GM21447 (cell line): ENCODE results near the gene MYH14.
A peak's percentile ranks its signal among the peaks of the same experiment; 100 is the strongest.
"Not testable (repeated sequence)": the region's sequence is repeated elsewhere in the genome, so short reads cannot be mapped to it uniquely, and the experiment has no call there.

Source experiments
- ATAC-seq: cut with Tn5 transposase; IDR thresholded peaks from one replicate; pipeline ENCODE4 v1.9.1; 2021; ENCODE audit not compliant: unreplicated experiment

MYH14 gene

DNA sequence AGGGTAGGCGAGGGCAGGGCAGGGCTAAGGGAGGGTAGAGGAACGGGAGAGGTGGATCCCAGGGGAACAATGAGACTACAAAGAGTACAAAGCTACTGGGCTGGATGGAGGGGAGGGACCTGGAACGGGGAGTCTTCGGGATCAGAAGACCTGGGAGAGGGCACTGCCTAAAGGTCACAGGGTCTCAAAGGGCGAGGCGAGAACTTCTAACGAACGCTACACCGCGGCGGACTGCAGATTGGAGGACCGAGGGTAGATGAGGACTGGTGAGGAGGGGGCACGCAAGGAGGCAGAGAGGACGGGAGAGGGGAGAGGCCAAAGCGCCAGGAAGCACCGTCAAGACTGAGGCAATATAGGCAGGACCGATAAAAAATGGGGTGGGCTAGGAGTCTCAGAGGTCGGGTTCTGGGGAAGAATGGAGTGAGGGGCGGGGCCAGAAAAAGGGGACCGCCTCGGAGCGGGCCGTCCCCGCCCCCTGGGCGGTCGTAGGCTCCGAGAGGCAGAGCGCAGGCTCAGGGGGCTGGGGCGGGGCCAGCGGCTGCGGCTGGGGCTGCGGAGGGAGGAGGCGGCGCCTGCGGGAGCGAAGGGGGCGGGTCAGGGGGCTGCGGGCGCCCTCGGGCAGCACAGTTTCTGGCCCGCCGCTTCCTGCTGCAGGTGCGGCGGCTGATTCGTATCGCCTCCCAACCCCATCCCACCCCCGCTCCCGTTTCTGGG, 127.1 kb downstream of the MYH14 start:
- no peak for ATAC-seq

DNA sequence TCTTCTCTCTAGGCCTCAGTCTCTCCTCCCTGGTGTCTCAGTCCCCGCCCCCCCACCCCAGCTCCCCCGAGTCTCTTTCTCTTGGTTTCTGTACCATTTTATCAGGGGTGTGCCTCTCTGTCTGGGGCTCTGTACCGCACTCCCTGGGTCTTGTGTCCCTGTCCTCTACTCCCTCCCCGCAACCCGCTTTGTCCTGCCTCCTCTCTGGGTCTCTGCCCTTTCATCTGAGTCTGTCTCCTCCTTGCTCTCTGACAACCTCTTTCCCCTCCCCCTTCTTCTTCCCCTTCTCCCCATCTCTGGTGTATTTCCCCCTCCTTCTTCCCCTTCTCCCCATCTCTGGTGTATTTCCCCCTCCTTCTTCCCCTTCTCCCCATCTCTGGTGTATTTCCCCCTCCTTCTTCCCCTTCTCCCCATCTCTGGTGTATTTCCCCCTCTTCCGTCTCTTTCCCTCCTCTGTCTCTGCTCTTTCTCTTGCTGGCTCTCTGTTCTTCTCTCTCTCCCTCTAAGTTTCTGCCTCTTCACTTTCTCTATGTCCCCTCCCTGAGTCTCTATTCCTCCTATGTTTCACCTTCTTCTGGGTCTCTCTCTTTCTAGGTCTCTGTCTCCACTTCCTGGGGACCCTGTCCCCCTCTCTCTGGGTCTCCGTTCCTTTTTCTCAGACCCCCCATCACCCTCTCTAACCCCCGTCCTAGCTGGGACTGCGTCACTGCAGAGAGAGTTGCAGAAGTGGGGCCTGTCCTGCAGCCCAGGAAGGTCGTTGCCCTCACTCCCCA, 128.0 kb downstream of the MYH14 start:
- no peak for ATAC-seq

DNA sequence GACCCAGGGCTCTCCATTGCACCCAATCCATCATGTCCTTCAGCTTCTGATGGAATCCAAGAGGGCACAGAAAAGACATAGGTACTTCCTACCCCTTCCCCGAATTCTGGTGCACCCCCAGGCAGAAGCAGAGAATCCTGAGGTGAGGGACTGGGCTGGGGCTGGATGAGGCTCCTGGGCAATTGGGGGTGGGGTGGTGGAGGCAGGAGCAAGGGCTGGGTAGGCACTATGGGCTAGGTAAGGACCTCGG, 128.5 kb downstream of the MYH14 start:
- no peak for ATAC-seq

DNA sequence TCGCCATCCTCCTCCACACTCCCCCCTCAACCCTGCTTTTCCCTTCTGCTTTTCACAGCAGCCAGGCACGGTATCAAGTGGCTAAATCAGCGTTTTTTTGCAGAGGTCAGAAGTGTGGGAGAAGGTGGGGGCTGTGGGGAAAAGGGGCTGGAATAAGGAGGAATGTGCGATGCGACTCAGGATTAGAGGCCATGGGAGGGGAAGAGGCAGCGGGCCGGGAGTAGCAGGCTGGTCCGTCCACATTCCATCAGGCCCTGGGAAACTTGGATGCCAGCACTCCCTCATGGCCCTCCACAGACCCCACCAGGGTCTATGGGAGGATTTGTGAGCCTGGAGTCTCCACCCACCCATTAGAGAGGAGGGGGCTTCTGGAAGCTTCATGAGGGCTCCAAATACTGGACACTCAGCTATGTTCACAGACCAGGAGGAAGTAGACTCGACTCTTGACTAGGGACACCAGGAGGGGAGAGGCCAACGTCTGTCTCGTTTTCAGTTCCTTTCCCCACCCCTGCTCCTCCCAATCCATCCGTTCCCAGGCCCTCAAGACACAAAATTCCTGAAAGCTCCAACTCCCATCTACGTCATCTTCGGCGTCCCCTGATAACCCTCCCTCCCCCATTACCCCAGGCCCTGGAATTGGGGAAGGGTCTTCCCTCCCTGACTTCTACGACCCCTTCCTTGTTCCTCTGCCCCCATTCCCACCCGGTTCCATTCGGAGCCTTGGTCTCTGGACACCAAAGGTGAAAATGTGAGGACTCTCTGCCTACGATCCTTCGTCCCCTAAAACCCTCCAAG, 129.0 kb downstream of the MYH14 start:
- ATAC-seq = no peak

DNA sequence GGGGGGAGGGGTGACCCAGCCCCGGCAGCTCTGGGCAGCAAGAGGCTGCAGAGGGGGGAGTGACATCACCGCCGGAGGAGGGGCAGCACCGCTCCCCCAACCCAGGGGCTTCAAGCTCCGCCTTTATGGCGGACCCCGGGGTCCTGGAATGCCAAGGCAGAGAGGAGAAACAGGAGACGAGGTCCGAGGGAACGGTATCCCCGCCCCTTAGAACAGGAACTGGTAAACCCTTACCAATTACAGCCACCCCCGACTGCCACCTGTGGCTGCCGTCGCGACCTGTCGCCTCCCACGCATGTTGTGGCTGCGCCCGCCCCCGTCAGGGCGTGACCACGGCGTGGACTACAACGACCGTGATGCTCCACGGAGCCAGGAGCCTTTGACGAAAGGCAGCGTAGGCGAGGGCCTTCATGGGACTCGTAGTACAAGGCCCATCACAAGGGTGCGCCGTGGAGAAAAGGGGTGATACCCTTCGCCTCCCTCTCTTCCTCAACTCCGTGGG, 129.9 kb downstream of the MYH14 start:
- peak; percentile 36 for ATAC-seq

DNA sequence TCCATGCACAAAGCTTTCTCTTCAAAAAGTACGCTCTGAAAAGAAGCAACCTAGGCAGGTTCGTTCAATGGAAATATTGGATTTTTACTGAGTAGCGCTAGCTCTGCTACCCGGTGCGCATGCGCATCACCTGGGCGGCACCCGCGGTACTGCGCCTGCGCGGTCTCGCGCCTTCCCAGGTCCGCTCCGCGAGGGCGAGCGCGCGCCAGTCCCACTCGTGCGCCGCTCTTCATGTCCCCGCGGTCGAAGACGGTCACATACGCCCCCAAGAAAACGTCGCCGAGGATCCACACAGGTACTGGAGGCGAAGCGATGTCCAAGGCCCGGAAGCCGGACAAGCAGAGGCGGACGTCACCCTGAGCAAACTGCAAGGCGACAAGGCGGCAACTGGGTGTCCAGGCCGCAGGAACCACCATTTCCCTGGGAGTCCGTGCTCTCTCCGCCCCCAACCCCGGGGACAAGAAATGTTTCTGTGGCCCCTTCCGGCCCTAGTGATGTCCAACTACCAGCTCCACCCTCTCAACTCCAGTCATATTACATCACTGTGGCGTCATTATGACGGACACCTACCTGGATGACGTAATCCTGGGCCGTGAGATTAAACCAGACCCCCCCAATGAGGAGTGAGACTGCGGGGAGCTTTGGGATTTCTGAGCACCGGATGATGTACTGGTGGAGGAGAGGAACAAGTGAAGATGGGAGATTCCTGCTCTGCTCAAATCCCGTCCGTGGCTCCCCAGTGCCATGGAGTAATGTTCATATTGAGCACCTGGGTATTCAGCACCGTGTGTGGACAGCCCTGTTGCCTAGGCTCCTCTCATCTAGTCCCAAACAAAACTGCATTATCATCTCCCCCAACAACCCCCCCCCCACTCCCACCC, 130.6 kb downstream of the MYH14 start:
- ATAC-seq = peak; percentile 17

DNA sequence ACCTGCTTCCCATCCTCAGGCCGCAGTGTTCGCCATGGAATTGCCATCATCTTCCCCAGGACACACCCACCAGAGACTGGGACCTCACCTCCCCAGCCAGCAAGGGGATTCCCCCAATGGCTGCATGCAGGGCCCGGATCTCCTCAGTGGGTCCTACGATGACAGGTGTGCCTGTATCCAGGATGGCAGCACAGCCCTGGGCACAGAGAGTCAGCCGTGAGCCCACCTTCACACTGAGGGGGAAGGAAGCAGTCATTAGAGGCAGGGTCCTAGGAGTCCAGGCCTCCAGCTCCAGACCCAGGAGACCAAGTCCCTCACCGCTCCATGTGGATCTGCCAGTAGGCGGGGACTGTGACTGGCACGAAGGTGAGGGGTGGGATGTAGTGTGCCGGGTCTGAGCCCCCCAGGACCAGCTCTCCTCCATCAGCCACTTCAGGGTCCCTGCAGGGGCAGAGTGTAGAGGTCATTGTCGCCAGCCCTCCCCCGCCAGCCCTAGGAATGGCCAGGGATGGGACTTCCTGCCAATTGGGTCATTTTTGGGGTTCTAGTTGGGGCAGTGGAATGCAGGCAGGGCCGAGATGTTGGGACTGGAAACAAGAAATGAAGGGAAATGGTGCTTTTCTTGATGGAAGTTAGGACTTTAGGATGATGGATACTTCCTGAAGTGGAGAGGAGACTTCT, 131.5 kb downstream of the MYH14 start:
- ATAC-seq = no peak

DNA sequence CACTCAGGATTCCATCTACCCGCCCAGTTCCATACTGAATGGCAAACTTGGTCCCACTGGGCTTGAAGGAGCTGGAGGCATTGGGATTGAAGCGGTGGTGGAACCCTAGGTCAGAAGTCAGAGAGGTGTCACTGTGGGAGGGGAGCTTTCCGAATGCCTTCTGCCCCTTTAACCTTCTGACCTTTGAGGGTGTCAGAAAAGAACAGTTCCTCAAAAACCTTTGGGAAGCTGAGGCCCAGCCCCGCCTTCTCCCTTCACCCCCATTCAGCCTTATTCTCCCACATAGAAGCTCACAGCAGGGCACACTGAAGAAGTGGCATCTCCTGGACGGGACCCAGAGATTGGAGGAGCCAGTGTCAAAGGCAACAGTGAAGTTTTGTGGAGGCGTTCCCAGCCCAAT, 133.6 kb downstream of the MYH14 start:
- not testable (repeated sequence) for ATAC-seq

DNA sequence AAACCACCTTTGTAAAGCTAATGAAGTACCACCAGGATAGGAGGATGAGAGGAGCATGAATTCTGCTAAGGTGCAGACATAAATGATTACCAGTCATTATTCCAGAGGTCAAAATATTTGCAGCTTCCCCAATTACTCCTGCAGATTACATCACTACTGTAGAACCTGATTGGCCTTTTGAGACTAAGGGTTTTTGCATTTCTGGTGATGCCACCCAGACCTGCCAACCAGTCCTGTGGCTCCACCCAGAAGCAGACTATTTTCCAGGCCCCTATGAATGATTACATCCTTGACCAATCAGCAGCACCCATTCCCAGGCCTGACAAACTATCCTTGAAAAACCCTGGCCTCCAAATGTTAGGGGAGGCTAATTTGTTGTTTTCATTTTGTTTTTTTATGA, 136.9 kb downstream of the MYH14 start:
- no peak for ATAC-seq

DNA sequence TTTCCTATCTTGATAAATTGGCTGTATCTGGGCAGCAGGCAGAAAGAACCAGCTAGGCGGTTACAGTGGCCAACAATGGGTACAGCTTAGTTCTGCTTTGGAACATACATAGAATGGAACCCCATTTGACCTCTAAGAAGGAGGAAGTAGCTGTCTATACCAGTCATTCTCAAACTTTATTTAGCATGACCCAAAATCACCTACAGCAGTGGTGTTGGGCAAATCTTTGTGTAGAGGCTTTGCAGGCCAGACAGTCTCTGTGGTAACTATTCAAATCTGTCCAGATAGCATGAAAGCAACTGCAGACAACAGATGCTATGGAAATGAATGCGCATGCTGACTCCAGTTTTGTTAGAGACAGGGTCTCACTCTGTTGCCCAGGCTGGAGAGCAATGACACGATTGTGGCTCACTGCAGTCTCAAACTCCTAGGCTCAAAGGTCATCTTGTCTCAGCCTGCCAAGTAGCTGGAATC, 137.7 kb downstream of the MYH14 start:
- peak; percentile 65 for ATAC-seq

DNA sequence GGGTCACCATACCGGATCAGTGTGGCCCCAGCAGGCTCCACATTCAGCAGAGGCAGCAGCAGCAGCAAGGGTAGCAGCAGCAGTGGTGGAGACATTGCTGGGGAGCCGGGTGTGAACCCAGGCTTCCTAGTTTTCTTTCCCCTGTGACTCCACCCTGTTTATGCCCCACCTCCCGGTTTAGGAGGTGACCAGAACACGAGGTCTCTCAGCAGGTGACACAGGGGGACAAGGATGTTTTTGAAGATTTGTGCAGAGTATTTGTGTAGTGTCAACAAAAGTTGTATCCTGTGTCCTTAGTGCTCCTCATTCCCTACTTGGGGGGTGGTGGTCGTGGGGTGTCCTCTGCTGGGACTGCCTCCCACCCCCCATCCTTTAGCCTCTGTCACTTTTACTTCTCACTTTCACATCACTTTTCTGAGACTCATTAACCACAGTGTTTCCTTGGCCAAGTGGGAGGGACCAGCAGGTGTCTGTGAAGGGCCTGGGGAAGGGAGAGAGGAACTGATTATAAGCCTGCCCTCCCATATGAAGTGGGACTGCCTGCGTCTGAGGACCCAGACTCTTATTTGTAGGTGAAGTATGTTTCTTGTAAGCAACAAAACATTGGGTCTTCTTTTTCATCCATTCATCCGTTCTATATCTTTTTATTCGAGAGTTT, 141.4 kb downstream of the MYH14 start:
- ATAC-seq = no peak

DNA sequence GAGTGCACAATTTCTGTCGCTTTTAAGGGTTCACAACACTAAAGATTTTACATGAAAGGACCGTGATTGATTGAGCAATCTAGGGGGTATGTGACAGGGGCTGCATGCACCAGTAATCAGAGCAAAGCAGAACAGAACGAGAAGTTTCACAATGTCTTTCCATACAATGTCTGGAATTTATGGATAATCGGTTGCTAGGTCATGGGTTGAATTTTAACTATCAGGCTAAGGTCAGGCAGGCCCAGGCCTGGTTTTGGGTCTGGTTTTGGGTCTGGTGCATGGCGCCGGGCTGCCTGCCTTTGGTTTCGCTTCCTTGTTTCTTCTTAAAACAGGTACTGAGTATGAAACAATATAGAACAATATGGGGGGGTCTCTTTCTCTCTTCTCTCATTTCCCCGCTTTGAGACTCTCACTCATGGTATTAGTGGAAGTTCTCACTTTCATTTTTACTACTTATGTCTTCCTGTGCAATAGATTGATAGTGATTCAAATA, 143.7 kb downstream of the MYH14 start:
- ATAC-seq = not testable (repeated sequence)

DNA sequence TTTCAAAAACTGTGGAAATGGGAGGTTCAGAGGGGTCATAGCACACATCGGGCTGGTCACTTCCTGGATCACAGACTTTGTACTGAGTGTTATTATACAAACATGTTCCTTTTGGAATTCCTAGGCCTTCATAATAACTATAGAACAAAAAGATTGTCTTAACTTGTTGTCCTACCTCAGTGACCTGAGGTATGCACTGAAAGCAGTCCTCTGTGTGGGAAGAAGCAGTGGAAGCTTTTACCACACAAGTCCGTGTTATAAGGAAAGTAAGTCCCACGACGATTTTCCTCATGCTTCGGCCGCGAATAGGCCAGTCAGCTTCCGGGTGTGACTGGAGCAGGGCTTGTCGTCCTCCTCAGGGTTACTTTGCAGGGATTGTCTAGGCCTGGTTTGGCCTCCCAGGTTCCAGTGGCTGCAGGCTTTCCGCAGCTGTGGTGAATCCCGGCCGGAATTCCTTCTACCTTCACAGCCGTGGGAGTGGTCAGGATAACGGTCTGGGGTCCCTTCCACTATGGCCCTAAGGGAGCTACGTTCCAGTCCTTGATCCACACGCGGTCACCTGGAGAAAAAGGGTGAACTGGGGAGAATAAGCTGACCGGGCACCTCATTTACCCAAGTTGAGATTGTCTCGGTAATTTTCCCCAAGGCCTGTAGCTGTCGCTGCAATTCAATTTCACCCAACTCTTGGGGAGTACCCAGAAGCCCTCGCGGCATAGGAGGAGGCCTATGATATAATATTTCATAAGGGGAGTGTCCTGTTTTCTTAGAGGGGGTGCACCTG, 146.0 kb downstream of the MYH14 start:
- no peak for ATAC-seq

DNA sequence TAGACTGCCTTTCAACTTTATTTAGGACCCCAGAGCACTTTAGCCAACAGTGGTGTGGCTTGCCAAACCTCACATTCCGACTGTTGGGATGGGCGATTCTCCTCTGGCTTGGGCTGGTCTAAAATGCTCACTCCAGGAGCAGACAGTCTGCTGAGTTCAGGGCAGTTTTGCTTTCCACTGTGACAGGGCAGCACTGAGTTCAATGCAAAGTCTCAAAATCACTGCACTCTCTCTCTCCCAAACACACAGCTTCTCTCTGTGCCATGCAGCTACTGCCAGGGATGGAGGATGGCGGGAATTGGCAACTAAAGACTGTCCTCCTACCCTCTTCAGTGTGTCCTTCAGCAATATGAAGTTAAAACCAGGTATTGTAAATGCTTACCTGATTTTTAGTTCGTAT, 148.8 kb downstream of the MYH14 start:
- ATAC-seq = no peak

DNA sequence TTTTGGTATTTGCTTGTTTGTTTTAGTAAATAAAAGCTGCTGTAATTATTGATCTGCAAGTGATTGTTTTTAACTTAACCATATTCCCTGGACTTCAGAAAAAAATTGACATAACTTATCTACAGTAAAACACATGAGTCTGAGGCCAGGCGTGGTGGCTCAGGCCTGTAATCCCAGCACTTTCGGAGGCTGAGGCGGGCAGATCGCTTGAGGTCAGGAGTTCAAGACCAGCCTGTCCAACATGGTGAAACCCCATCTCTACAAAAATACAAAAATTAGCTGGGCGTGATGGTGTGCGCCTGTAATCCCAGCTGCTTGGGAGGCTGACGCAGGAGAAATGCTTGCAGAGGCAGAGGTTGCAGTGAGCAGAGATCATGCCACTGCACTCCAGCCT, 150.1 kb downstream of the MYH14 start:
- ATAC-seq = not testable (repeated sequence)

DNA sequence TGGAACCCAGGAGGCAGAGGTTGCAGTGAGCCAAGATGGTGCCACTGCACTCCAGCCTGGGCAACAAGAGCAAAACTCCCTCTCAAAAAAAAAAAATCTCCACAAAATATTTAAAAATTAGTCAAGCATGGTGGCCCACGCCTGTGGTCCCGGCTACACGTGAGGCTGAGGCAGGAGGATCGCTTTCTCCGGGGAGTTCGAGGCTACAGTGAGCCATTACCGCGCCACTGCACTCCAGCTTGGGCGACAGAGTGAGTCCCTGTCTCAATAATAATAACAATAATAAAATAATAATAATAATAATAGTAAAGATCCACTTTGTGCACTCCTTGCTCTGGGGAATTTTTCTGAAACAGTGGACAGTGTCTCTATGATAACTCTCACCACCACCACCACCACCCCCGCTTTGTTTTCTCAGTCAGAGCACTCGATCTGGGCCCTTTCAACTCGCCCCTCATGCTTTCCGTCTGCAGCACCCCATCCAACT, 153.3 kb downstream of the MYH14 start:
- ATAC-seq = no peak

DNA sequence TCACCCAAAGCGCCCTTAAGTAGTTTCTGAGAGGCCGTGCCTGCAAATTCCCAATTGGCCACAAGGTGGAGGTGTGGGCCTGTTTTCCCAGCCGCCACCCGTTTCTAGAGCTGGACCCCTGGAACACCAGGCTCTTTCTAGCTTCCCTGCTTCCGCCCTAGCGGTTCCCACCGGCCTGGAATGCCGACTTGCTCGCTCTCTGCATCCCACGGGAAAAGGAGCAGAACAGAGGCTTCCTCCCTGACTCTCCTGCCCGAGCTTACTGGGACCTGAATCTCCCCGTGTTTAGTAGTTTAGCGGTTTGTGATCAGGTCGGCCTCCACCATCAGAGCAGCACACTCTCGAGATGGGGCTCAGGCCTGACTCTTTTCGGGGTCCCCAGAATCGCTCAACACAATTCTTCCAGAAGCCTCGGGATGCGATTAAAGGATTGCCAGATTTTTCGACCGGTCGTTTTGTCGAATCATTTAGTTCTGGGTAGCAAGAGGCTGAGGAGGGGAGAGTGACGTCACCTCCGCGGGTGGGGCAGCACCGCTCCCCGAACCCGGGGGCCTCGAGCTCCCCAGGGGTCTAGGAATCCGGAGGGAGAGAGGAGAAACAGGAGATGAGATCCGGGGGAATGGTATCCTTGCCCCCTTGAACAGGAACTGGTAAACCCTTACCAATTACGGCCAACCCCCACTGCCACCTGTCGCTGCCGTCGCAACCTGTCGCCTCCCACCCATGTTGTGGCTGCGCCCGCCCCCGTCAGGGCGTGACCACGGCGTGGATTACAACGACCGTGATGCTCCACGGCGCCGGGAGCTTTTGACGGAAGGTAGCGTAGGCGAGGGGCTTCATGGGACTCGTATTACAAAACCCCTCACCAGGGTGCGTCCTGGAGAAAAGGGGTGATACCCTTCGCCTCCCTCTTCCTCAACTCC, 154.0 kb downstream of the MYH14 start:
- ATAC-seq = peak; percentile 48
